HuH-7 (cell line): ENCODE measurements around the gene ATF7IP.
"Not testable (repeated sequence)": the region's sequence is repeated elsewhere in the genome, so short reads cannot be mapped to it uniquely, and the experiment has no call there.

Experiments
- DNase-seq: peaks from one replicate; pipeline ENCODE4 v3.0.0; 2011; ENCODE audit warnings: low spot score

The ATF7IP gene

DNA sequence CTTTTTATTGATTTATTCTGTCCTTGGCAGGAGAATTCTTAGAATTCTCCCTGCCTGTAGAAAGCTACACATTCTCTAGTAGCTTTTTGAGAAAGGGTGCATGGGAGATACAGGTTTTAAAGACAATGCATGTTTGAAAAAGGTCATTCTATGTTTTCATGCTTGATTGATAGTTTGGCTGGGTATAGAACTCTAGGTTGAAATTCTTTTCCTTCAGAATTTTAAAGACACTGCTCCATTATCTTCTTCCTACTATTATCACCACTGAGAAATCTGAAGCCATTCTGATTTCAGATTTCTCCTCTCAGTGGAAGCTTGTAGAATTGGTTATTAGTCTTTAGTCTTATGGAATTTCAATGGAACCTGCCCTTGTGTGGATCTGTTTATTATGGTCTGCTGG lies 14.0 kb downstream of the ATF7IP start:
- no peak for DNase-seq

DNA sequence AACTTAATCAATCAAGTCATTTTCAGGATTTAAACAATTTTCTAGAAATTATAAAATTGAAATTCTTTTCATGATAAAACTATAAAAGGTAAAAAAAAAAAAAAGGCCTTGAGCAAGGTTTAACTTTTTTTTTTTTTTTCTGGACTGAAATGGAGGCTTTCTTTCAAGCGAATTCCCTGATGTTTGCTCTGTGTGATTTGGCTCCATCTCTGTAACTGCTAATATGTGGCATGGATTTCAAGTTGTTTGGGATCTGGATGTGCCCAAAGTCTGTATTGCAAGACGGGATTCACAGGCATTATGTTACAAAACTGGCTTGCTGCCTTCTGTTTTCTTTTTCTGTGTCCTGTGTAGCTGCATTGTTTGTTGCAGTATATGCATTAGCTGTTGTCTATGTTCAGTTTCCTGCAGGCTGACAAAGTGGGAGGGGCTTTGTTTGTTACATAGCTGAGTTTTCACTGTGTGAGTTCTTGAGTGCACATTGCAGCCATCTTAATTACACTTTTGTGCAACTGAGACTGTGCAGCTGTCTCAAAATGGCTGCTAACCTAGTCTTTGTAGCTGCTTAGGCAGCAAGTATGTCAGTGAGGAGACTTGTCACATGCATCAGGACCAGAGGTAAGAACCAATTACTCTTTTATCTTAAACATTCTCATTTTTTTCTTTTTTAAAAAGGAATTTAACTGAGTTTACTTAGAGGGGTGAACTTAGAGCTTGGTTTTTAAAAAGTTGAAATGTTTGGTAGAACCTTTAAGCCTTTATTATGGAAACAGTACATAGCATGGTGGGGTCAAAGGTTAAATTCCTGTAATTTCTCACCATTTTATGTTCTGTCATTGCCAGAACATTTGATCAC lies 19.5 kb downstream of the ATF7IP start:
- DNase-seq, result peak; percentile 21

DNA sequence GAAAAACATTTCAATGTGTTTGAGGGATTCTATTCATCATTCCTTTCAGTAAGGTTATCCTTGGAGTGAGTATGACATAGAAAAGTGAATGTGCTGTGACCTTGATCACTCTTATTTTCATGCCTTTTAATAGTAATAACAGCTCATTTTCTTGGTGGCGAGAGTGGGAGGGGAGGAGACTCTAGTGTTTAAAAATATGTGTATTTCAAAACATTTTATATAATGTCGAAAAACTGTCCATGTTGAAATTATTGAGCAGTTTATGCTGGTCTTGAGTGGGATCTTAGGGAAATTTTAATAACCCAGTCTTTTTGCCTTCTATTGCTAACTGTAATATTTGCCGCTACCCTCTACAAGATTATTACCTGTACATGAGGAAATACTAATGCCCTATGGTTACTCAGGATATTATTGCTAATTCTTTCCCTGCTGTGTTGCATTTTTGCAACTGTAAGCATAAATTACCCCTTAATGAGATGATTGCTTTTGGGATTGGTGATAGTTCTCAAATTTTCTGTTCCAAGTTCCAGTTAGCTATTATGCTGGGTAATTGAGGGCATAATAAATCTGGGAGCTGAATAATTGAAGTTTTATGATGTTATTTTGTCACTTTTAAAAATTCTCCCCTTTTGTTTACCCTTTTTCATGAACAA lies 21.9 kb downstream of the ATF7IP start:
- no peak for DNase-seq

DNA sequence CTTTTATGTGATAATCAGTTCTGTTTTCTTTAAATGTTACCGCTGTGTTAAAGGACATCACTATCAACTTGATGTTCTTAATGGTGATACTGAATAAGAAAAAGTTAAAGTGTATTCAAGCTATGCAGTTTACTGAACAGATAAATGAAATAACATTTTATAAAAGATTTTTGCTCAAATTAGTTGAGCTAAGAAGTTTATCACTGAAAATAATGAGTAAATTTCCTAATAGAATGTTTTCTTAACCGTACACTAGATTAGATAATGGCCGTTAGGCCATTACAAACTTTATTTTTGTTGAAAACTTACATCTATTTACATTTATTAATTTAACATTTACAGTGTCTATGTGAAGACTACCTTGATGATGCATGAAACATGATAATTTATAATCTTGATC lies 25.0 kb downstream of the ATF7IP start:
- DNase-seq, result no peak

DNA sequence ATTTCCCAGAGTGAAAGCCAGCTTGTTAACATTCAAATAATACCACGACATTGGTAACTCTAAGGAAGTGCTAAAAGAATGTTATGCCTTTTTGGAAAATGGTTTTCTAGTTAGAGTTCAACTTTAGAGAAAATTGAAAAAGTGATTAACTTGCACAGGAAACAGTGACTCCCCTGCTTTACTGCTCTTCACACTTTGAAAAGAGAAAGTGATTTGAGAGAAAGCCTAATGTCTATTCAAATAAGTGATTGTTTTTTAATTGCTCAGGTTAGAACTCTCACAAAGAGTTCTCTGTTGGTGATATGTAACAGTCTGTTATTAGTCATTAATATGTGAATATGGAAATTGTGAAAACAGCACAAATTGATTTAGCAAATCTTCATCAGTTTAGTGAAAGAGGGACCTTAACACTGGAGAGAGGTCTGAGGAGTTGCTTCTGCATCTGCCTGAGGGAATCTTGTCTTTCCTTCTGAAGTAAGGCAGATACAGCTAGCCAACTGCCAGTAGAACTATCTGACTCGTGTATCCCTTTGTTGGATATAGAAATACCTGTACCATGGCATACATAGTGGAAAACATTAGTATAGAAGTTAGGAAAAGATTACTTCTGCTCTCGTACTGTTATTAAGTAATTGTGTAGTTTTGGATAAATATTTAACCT lies 25.5 kb downstream of the ATF7IP start:
- DNase-seq, result no peak

DNA sequence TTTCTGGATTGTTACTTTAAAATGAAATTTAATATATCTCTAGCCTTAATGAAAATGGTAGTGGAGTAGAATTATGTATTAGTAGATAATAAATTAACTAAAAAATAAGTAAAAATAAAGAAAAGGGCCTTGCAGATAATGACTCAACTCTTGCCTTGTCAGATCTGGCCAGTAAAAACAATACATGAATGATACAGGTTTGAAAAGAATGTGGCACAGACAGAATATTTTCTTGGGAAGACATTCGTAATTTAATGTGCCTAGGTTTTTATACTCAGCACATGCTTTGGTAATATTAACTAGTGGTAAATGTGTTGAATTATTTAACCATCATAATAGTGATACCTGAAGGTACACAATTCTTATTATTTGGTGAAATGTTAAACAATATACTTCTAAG lies 28.3 kb downstream of the ATF7IP start:
- no peak for DNase-seq

DNA sequence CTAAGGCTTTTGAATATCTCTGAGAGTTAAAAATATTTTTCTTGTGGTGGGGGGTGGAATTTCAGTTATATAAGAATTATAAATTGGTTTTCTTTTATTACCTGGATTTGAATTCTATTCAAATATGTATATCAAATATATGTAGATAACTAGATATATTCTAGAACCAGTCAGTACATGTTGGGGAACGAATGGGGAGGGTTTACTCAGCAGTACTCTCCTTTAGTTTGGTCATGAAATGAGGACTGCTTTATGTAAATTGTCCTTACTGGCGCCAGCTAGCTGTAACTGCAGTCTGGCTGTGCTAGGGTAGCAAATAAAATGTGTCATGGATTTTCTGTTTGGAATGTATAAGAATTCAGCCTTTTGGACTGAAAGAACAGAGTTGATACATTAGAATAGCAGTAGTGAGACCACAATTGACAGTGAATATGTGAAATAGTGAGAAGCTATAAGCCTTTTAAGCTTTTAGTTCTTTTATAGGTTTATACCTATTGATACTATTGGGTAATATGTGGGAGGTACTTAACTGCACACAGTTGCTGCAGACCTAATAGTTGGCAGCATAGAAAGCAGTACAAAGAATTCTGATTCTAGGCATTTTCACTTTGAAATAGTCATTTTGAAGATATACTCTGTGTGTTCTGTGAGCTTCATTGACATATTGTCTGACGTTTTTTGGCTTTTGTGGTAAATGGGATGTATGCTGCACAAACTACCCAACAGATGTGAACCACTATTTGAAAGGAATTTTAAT lies 29.0 kb downstream of the ATF7IP start:
- DNase-seq, result peak; percentile 43

DNA sequence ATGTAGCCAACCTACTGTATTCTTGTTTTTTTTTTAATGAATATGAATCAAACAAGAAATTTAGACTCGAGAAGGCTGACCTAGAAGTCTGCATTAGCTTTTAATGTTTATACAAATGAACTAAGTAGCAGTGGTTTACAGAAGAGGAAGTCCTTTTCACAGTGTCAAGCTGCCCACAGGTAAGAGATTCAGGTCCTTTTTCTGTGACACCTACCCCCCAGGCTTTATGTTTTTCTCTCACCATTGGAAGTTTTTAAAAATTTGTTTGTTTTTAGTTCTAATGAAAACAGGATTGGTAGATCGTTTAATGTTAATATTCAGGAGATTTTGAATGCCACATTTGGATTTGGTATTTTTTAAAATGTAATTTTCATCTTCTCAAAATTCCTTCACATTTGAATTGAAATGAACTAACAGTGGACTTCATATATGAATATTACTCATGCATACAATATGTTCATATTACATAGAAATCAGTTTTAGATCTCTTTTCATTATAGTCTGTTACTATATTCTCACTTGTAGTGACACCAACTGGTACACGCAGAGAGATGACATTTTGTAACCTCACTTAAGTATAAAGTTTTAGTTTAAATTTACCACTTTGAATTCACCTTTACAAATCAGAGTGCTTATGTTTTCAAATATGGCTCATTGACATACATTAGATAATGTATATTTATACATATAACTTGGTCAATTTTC lies 29.7 kb downstream of the ATF7IP start:
- no peak for DNase-seq

DNA sequence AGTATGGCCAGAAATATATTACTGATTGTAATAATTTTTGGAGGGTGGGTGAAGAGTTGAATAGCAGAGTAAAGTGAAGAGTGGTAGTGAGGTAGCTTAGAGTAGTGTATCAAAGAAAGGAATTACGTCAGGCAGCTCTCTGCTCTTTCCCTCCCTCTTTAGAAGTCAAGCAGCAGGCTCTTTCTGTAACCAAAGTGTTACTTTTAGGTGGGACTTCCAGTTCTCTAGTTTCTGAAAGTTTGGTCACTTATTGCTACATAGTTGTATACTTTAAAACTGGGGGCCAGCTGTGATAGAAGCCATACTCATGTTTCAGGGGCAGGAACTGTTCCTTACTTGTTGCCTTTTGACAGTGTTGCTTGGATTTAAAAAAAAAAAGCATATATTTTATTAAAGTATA lies 30.6 kb downstream of the ATF7IP start:
- no peak for DNase-seq

DNA sequence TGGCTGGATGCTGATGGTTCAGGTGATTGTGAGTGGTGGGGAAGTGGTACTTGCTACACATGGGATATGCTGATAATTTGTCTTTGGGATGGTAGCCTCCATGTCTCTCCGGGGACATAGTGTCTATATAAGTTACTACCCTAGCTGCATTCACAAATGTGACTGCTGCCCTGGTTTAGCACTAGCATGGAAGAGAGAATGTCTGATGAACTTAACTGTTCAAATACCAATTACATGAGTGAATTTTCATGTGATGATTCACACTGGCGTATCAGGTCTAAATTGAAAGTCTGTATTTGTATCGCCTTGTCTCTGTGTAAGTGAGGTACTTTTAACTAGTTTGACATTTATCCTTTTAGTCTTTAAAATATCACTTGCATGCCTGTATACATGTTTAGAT lies 34.4 kb downstream of the ATF7IP start:
- no peak for DNase-seq

DNA sequence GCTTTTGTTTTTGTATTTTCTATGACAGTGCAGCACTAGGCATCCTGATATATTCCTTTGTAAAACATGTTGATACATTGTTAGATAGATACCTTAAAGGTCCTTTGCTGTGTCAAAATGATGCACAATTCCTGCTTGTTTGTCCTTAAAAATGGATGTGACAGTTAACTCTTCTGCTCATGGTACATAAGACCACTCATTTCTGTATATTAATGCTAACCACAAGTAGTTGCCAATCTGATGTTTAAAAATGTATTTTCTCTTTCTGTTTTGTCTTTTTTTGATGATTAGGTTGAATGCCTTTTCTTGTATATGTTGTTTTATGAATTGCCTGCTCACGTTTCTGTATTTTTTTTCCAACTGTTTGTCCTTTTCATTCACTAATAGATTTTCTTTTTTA lies 35.1 kb downstream of the ATF7IP start:
- no peak for DNase-seq

DNA sequence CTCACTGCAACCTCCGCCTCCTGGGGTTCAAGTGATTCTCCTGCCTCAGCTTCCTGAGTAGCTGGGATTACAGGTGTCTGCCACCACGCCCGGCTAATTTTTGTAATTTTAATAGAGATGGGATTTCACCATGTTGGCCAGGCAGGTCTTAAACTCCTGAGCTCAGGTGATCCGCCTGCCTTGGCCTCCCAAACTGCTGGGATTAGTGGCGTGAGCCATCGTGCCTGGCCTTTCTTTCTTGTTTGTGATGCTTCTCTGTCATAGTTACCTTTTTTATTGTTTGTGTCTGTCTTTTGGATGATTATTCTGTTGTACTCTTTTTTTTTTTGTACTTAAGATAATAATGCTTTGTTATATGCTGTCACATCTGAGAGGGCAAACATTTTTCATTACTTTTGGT lies 35.8 kb downstream of the ATF7IP start:
- DNase-seq, result not testable (repeated sequence)

DNA sequence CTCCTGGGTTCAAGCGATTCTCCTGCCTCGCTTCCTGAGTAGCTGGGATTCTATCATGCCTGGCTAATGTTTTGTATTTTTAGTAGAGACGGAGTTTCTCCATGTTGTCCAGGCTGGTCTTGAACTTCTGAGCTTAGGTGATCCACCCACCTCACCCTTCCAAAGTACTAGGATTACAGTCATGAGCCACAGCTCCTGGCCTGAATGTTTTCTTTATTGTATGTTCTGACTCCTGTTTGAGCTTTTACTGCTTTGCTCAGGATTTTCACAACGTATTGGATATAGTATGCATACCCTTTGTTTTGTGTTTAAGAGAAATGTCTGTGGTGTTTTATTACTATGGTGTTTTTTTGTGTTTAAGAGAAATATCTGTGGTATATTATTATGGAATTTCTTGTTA lies 37.2 kb downstream of the ATF7IP start:
- DNase-seq, result no peak

DNA sequence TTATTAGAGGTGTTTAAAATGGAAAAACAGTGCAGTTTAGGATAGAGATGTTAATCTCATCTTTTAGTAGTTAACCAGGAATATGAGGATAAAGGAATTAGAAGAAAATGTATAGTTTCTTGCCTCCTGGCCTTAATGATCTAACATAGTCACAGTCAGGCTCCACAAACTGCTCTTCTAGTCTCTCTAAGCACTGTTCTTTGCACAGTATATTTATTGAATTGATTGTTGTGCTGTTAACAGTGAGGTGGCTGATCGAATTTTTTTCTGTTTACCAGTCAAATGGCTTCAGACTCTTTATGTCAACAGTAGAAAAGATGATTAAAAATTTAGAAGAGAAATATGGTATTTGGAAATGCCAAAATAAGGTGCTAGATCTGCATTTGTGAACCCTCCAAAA lies 37.8 kb downstream of the ATF7IP start:
- DNase-seq, result no peak

DNA sequence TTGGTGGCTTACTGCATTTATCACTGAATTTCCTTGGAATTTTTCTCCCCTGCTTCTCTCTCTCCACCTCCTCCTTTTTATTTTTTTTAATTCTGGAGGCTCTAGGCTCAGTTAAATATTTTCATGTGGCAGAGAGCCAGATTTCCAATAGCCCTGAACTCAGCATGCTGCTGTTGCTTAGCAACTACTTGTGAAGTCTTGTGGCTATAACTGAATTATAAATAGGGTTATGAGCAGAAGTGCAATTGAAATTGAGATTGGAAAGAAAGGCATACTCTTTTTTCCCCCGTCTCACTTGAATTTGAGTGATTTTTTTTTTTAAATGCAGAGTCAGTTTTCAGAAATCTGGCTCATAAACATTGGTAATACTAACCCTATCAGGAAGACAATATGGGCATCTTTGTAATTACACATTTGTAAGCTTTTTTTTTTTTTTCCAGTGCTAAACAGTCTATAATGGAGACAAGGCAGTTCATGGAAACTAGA lies 38.3 kb downstream of the ATF7IP start:
- no peak for DNase-seq

DNA sequence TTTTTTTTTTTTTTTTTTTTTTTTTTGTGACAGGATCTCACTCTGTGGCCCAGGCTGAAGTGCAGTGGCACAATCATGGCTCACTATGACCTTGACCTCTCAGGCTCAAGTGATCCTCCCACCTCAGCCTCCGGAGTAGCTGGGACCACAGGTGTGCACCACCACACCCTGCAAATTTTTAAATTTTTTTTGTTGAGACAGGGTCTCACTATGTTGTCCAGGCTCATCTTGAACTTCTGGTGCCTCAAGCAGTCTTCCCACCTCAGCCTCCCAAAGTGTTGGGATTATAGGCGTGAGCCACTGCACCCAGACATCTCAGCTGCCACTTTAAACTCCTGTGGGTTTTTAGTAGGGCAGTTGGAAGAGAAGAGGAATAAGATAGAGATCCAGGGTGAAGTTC lies 39.9 kb downstream of the ATF7IP start:
- not testable (repeated sequence) for DNase-seq

DNA sequence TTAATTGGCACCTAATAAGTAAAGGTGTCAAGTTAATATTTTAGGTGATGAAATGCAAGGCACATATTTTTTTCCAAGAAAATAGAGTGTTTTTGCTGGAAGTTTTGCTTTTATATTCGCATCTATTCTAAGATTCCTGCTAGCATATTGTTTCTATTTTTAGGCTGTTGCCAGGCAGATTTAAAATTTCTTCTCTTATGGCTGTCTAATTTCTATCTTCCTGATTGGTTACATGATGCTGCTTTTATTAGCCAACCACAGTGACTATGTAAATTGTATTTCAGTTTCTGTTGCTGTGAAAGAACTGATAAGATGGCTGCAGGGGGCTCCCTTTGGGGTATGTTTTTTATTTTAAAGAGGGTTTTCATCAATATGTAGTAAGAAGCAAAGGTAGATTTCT lies 42.7 kb downstream of the ATF7IP start:
- DNase-seq, result no peak

DNA sequence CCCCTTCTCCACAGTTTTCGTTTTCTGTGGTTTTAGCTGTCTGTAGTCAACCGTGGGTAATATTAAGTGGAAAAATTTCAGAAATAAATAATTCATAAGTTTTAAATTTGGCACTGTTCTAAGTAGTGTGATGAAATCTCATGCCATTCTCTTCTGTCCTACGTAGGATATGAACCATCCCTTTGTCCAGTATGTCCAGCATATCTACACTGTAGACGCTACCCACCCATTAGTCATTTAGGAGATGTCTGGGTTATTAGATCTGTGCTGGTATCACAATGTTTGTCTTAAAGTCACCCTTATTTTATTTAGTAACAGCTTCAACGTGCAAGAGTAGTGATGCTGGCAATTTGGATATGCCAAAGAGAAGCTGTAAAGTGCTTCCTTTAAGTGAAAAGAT lies 44.7 kb downstream of the ATF7IP start:
- no peak for DNase-seq

DNA sequence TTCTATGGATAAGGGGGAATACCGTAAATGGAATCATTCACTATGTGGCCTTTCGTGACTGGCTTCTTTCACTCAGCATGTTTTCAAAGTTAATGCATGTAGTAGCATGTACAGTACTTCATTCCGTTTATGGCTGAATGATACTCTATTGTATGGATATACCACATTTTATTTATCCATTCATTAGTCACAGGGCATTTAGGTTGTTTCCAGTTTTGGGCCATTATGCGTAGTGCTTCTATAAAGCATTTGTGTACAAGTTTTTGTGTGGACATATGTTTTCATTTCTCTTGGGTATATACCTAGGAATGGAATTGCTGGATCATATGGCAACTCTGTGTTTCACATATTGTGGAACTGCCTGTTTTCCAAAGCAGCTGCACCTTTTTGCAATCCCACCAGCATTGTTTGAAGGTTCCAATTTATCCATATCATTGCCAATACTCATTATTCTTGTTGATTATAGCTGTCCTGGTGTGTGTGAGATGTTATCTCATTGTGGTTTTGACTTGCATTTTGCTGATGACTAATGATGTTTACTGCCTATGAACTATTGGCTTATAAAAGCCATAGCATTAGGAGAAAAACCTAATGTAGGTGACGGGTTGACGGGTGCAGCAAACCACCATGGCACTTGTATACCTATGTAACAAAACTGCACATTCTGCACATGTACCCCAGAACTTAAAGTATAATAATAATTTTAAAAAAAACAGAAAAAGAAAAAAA lies 45.5 kb downstream of the ATF7IP start:
- DNase-seq, result no peak

DNA sequence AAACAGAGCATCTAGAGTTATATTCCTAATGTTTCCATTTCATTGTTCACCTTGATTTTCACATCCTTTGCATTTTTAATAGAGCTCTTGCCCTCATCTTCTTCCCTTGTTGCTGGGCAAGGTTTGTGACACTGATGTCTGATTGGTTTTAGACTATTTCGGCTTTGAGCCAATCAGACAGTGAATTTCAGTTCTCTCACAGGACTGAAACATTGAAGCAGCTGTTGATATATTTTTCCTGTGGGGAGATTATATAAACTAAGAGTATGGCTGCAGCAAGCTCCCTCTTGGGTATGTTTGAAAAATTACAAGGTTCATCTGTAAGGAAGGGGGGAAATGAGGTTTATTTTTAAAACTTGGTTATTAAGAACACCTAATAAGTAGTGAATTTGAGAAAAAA lies 51.2 kb downstream of the ATF7IP start:
- no peak for DNase-seq

DNA sequence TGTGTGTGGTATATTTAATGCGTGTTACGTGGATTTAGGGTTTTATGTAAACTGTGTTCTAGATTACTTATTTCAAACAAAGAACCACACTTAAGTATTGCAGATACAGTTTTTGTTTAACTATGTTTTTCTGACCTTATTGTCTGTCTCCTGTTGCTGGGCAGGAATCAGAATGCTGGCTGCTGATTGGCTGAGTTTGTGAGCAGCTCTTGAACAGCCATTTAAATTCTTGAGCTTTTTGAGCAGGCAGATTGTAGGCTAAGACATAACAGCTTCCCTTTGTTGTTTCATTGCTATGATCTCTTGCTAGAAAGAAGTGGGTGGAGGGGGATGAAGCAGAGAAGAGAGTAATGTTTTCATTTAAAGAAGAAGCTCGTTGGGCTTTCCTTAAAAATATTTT lies 52.2 kb downstream of the ATF7IP start:
- DNase-seq, result no peak
